ENCODE results near the gene SNED1.

The SNED1 gene

GRCh38 chr2:240997856-240998705, at the start of gene SNED1:
SNED1 (plus strand) TSS chr2:240998618; CDS start chr2:240998838, 220 bp downstream.
- no peak for FAIRE-seq

- FAIRE-seq, result no peak
These were observed 49.3 kb upstream of the SNED1 start for GRCh38 chr2:240948905-240949790.

- FAIRE-seq, result no peak
These were observed 48.4 kb upstream of the SNED1 start for GRCh38 chr2:240949791-240950705.

GRCh38 chr2:240951045-240951594, 47.3 kb upstream of the SNED1 start:
- no peak for FAIRE-seq

GRCh38 chr2:240952496-240953246, 45.7 kb upstream of the SNED1 start:
- no peak for FAIRE-seq

- FAIRE-seq, result no peak
These were observed 44.7 kb upstream of the SNED1 start for GRCh38 chr2:240953426-240954410.

GRCh38 chr2:240954436-240955305, 43.7 kb upstream of the SNED1 start:
- no peak for FAIRE-seq

- no peak for FAIRE-seq
These were observed 42.9 kb upstream of the SNED1 start for GRCh38 chr2:240955306-240956170.

- FAIRE-seq, result no peak
These were observed 42.1 kb upstream of the SNED1 start for GRCh38 chr2:240956171-240956934.

GRCh38 chr2:240956935-240957655, 41.3 kb upstream of the SNED1 start:
- FAIRE-seq, result no peak

GRCh38 chr2:240957656-240958365, 40.6 kb upstream of the SNED1 start:
- no peak for FAIRE-seq

GRCh38 chr2:240958366-240959213, 39.8 kb upstream of the SNED1 start:
- FAIRE-seq, result no peak

GRCh38 chr2:240959214-240959940, 39.0 kb upstream of the SNED1 start:
- no peak for FAIRE-seq

GRCh38 chr2:240959941-240960308, 38.5 kb upstream of the SNED1 start:
- no peak for FAIRE-seq

Measured in TTC549 (cell line).